ENCODE measurements around the gene PARD6G.

The PARD6G gene

GRCh38 chr18:80143881-80144280, 103.4 kb downstream of the PARD6G start:
- no peak for DNase-seq

- DNase-seq = no peak
Measured at GRCh38 chr18:80140455-80140985, 106.8 kb downstream of the PARD6G start.

GRCh38 chr18:80137976-80138375, 109.3 kb downstream of the PARD6G start:
- no peak for DNase-seq

- no peak for DNase-seq
Measured at GRCh38 chr18:80137137-80137536, 110.2 kb downstream of the PARD6G start.

GRCh38 chr18:80136679-80137078, 110.6 kb downstream of the PARD6G start:
- no peak for DNase-seq

- DNase-seq = no peak
Measured at GRCh38 chr18:80135136-80135535, 112.2 kb downstream of the PARD6G start.

GRCh38 chr18:80133124-80133523, 114.2 kb downstream of the PARD6G start:
- no peak for DNase-seq

GRCh38 chr18:80132180-80132812, 115.0 kb downstream of the PARD6G start:
- no peak for DNase-seq

GRCh38 chr18:80130555-80130954, 116.8 kb downstream of the PARD6G start:
- no peak for DNase-seq

GRCh38 chr18:80129672-80130367, 117.5 kb downstream of the PARD6G start:
- DNase-seq = no peak

GRCh38 chr18:80127635-80128034, 119.7 kb downstream of the PARD6G start:
- DNase-seq = no peak

- DNase-seq = no peak
Measured at GRCh38 chr18:80126797-80127196, 120.5 kb downstream of the PARD6G start.

GRCh38 chr18:80124131-80124530, 123.2 kb downstream of the PARD6G start:
- DNase-seq = no peak

GRCh38 chr18:80120932-80121331, 126.4 kb downstream of the PARD6G start:
- DNase-seq = no peak

- no peak for DNase-seq
Measured at GRCh38 chr18:80119111-80119510, 128.2 kb downstream of the PARD6G start.

GRCh38 chr18:80115035-80115434, 132.3 kb downstream of the PARD6G start:
- DNase-seq = no peak

- DNase-seq = no peak
Measured at GRCh38 chr18:80112624-80113248, 134.6 kb downstream of the PARD6G start.

GRCh38 chr18:80109676-80110078, 137.6 kb downstream of the PARD6G start:
- no peak for DNase-seq

GRCh38 chr18:80108739-80109675, 138.3 kb downstream of the PARD6G start, which contains the start of gene ADNP2:
Gene ADNP2 (plus strand): TSS chr18:80109262. CDS start chr18:80117543, 8,281 bp downstream.
- DNase-seq = peak; percentile 92

GRCh38 chr18:80108121-80108536, 139.2 kb downstream of the PARD6G start:
- DNase-seq = no peak

- DNase-seq = no peak
Measured at GRCh38 chr18:80107426-80107825, 139.9 kb downstream of the PARD6G start.
